ENCODE measurements around the gene CLCN7.

GRCh38 chr16:1464196-1464893, 10.5 kb downstream of the CLCN7 start:
- TF ChIP-seq EZH2 (IDR thresholded peaks at IDR 0.05; ENCODE audit: low read depth) (no peak), CTCF (conservative IDR thresholded peaks at IDR 0.05) (no peak)

Measured in PC-9 (cell line).